ENCODE results near the gene P2RX7.

DNA sequence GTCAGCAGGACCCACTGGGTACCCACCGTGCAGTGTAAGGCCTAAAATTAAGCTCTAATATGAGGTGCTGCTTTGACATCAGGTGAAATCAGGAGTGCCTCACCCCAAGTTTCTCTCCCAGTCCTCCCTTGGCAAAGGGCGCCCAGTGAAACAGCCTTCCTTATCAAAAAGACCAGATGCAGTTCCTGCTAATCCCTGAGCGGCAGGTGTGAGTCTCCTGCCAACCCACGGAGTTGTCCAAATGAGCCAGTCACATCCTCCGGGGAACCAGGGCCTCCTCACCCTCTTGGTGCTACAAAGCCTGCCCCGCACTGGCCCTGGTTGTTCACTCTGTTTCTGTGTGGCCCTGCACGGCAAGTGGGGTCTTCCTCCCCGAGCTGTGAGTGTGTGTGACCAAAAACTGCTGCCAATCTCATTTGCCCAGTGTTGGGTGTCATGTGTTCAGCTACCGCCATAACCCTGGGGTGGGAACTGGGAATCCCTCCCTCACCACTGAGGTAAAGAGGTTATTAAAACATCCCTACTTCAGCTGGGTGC is 57.0 kb downstream of the P2RX7 start:
- TF ChIP-seq, protein P1, sequence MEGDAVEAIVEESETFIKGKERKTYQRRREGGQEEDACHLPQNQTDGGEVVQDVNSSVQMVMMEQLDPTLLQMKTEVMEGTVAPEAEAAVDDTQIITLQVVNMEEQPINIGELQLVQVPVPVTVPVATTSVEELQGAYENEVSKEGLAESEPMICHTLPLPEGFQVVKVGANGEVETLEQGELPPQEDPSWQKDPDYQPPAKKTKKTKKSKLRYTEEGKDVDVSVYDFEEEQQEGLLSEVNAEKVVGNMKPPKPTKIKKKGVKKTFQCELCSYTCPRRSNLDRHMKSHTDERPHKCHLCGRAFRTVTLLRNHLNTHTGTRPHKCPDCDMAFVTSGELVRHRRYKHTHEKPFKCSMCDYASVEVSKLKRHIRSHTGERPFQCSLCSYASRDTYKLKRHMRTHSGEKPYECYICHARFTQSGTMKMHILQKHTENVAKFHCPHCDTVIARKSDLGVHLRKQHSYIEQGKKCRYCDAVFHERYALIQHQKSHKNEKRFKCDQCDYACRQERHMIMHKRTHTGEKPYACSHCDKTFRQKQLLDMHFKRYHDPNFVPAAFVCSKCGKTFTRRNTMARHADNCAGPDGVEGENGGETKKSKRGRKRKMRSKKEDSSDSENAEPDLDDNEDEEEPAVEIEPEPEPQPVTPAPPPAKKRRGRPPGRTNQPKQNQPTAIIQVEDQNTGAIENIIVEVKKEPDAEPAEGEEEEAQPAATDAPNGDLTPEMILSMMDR (IDR thresholded peaks at IDR 0.05 in 4 of 5, conservative IDR thresholded peaks at IDR 0.05 in 1 of 5): no peak
- no peak for TF ChIP-seq POLR2A (IDR thresholded peaks at IDR 0.05)

All from gastrocnemius medialis (tissue), 4 donors.